Measurements from ENCODE around the gene TNFRSF4. TPM values are rescaled to one million over a fixed set of nuclear protein-coding genes. Genes with fewer than 3 reads are reported as not detected.

Gene TNFRSF4
- total and polyA plus RNA-seq, 4 donors, result 0.20 to 1.5 (median 1.1) TPM

DNA sequence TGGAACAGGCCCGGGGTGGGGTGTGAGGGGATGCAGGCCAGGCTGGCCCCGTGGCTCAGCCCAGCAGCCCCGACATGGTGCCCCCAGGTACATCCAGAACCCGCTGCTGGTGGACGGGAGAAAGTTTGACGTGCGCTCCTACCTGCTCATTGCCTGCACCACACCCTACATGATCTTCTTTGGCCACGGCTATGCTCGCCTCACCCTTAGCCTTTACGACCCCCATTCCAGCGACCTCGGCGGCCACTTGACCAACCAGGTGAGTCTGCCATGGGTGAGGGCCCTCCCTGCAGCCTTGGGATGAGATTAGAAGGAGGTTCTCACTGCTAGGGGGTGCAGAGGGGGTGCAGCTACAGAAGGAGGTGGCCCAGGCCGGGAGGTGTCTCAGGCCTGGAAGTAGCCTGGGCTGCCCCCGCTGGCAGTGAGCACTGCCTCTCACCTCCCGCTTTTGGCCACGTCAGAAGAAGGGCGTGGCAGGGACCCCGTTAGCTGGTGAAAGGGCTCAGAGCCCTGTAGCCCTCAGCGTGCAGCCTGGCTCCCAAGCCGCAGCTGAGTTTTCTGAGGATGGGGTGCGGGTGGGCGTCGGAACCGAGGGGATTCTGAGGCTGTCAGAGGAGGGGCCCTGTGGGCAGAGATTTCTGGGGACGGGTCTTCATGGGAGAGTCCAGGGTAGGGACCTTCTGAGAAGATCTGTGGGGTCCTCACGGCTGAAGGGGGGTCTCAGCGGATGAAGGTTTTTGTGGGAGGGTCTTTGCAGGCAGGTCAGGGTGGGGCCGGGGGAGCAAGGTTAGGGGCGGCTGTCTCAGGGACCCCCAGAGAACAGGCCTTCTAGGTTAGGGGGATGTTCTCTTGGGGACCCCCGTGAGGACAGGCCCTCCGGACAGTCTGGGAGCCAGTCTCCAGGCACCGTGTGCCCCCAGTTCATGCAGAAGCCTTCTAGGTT is 29.8 kb downstream of the TNFRSF4 start:
- Histone ChIP-seq H3K36me3 (ENCODE audit: control insufficient read depth, insufficient read depth, low read length) (peaks cover 14% of the 10 kb centered on the region), H3K4me1 (ENCODE audit: control insufficient read depth, insufficient read depth, low read length) (peaks cover 14% of the 10 kb centered on the region), H3K27ac (ENCODE audit: low read depth, low read length) (no peak overlapping the region), H3K4me3 (ENCODE audit: low read depth, low read length) (no peak overlapping the region), H3K9me3 (ENCODE audit: control insufficient read depth, insufficient read depth, low read length) (no peaks in the 10 kb centered on the region), H3K27me3 (ENCODE audit: control insufficient read depth, insufficient read depth, low read length) (no peaks in the 10 kb centered on the region)
- DNase-seq (ENCODE audit: low read depth in 4 of 6, low spot score in 6 of 6), result no peak
- WGBS (ENCODE audit: insufficient coverage), result 80% methylated on average over 18 of the region's 33 CpGs

GRCh38 chr1:1183221-1183747 is 30.7 kb downstream of the TNFRSF4 start:
- Histone ChIP-seq H3K27ac (ENCODE audit: low read depth, low read length) (no peak overlapping the region), H3K4me1 (ENCODE audit: control insufficient read depth, insufficient read depth, low read length) (peaks cover 14% of the 10 kb centered on the region), H3K36me3 (ENCODE audit: control insufficient read depth, insufficient read depth, low read length) (peaks cover 18% of the 10 kb centered on the region), H3K4me3 (ENCODE audit: low read depth, low read length) (no peak overlapping the region), H3K27me3 (ENCODE audit: control insufficient read depth, insufficient read depth, low read length) (no peaks in the 10 kb centered on the region), H3K9me3 (ENCODE audit: control insufficient read depth, insufficient read depth, low read length) (no peaks in the 10 kb centered on the region)
- DNase-seq (ENCODE audit: low read depth in 4 of 6, low spot score in 6 of 6), result no peak
- 76% methylated on average over 21 of the region's 21 CpGs for WGBS (ENCODE audit: insufficient coverage)

DNA sequence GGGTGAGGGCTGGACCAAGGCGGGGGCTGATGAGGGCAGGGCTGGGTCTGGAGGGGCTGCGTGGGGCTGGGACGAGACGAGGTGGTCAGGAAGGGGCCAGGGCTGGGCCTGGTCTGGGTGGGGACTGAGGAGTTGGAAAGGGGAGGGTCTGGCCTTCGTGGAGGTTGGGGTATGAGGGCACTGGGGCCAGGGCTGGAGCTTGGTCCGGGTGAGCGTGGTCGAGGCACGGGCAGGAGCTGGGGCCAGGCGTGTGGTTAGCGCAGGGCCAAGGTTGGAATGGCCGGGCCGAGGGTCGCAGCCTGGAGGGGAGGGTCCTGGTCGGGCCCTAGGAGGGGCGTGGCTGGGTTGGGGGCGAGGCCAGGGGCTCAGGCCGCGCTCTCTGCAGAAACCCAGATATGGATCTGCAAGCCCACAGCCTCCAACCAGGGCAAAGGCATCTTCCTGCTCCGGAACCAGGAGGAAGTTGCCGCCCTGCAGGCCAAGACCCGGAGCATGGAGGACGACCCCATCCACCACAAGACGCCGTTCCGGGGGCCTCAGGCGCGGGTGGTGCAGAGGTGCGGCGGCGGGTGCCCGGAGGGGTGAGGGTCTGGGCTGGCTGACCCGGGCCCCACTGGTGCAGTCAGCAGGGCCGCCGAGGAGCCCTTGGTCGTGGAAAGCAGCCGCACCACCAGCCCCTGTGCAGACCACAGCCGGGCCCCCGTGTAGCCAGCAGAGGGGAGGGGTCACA is 31.3 kb downstream of the TNFRSF4 start:
- 72% methylated on average over 39 of the region's 39 CpGs for WGBS (ENCODE audit: insufficient coverage)
- Histone ChIP-seq H3K27me3 (ENCODE audit: control insufficient read depth, insufficient read depth, low read length) (no peaks in the 10 kb centered on the region), H3K27ac (ENCODE audit: low read depth, low read length) (no peak overlapping the region), H3K4me3 (ENCODE audit: low read depth, low read length) (no peak overlapping the region), H3K36me3 (ENCODE audit: control insufficient read depth, insufficient read depth, low read length) (peaks cover 21% of the 10 kb centered on the region), H3K9me3 (ENCODE audit: control insufficient read depth, insufficient read depth, low read length) (no peaks in the 10 kb centered on the region), H3K4me1 (ENCODE audit: control insufficient read depth, insufficient read depth, low read length) (peaks cover 14% of the 10 kb centered on the region)
- no peak for DNase-seq (ENCODE audit: low read depth in 4 of 6, low spot score in 6 of 6)

DNA sequence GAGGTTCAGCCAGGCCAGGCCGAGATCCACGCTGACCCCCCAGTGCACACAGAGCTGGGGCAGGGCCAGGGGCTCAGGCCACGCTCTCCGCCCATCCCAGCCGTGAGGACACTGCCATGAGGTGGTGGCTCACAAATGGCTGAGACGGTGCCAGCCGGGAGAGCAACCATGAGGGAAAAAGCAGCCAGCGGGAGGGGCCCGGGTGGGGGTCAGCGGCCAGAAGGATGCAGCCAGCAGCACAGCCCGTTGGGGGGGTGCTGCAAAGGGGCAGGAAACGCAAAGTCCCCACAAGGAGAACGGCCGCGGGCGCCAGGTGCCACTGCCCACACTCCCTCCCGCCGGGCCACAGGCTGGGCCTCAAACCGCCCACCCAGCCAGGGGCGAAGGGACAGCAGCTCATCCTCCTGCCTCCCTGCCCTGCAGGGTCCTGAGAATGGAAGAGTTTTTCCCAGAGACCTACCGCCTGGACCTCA is 32.0 kb downstream of the TNFRSF4 start:
- DNase-seq (ENCODE audit: low read depth in 4 of 6, low spot score in 6 of 6), result no peak
- peaks cover 14% of the 10 kb centered on the region for H3K4me1 ChIP-seq (ENCODE audit: control insufficient read depth, insufficient read depth, low read length)
- WGBS (ENCODE audit: insufficient coverage), result 79% methylated on average over 17 of the region's 21 CpGs
- H3K4me3 ChIP-seq (ENCODE audit: low read depth, low read length), result no peak overlapping the region
- no peak overlapping the region for H3K27ac ChIP-seq (ENCODE audit: low read depth, low read length)
- H3K36me3 ChIP-seq (ENCODE audit: control insufficient read depth, insufficient read depth, low read length), result peaks cover 21% of the 10 kb centered on the region
- no peaks in the 10 kb centered on the region for H3K27me3 ChIP-seq (ENCODE audit: control insufficient read depth, insufficient read depth, low read length)
- H3K9me3 ChIP-seq (ENCODE audit: control insufficient read depth, insufficient read depth, low read length), result no peaks in the 10 kb centered on the region

DNA sequence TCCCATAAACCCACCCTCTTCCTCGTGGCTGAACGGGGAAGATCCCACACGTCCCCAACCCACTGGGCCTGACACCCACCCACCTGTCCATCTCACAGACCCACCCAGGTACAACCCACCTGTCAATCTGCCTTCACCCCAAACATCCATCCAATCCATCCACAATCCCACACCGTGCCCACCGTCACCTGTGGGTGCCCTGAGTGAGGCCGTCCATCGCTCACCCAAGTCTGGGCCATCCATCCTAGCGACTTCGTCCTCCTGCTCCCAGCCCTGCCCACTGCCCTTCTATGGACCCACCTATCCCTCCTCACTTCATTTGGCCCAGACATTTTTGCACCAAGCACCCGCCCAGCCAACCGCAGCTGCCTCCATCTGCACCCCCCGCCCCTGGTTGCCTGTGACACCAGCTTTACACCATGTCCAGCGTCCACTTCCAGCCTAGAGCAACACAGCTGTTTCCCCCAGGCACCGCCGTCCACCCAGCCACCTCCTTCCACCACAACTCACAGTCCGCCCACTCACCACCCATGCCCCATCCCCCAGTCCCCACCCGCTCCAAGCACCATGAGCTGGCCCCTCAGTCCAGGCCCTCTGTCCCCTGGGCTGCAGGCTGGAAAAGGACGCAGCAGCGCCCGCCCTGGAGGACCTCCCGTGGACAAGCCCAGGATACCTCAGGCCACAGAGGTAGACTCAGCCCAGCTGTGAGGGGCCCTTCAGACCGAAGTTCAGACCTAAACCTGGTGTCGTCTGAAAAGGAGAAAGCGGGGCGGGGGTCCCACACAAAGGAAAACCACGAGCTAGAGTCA is 32.6 kb downstream of the TNFRSF4 start:
- Histone ChIP-seq H3K9me3 (ENCODE audit: control insufficient read depth, insufficient read depth, low read length) (no peaks in the 10 kb centered on the region), H3K4me1 (ENCODE audit: control insufficient read depth, insufficient read depth, low read length) (peaks cover 14% of the 10 kb centered on the region), H3K27ac (ENCODE audit: low read depth, low read length) (no peak overlapping the region), H3K27me3 (ENCODE audit: control insufficient read depth, insufficient read depth, low read length) (peaks cover 1% of the 10 kb centered on the region), H3K4me3 (ENCODE audit: low read depth, low read length) (no peak overlapping the region), H3K36me3 (ENCODE audit: control insufficient read depth, insufficient read depth, low read length) (peaks cover 21% of the 10 kb centered on the region)
- 88% methylated on average over 26 of the region's 26 CpGs for WGBS (ENCODE audit: insufficient coverage)
- no peak for DNase-seq (ENCODE audit: low read depth in 4 of 6, low spot score in 6 of 6)

- DNase-seq (ENCODE audit: low read depth in 4 of 6, low spot score in 6 of 6), result no peak
- Histone ChIP-seq H3K27me3 (ENCODE audit: control insufficient read depth, insufficient read depth, low read length) (peaks cover 9% of the 10 kb centered on the region), H3K4me3 (ENCODE audit: low read depth, low read length) (no peak overlapping the region), H3K36me3 (ENCODE audit: control insufficient read depth, insufficient read depth, low read length) (peaks cover 21% of the 10 kb centered on the region), H3K9me3 (ENCODE audit: control insufficient read depth, insufficient read depth, low read length) (no peaks in the 10 kb centered on the region), H3K27ac (ENCODE audit: low read depth, low read length) (no peak overlapping the region), H3K4me1 (ENCODE audit: control insufficient read depth, insufficient read depth, low read length) (peaks cover 9% of the 10 kb centered on the region)
- 72% methylated on average over 42 of the region's 51 CpGs for WGBS (ENCODE audit: insufficient coverage)
These were observed 33.7 kb downstream of the TNFRSF4 start for GRCh38 chr1:1179983-1180861.

DNA sequence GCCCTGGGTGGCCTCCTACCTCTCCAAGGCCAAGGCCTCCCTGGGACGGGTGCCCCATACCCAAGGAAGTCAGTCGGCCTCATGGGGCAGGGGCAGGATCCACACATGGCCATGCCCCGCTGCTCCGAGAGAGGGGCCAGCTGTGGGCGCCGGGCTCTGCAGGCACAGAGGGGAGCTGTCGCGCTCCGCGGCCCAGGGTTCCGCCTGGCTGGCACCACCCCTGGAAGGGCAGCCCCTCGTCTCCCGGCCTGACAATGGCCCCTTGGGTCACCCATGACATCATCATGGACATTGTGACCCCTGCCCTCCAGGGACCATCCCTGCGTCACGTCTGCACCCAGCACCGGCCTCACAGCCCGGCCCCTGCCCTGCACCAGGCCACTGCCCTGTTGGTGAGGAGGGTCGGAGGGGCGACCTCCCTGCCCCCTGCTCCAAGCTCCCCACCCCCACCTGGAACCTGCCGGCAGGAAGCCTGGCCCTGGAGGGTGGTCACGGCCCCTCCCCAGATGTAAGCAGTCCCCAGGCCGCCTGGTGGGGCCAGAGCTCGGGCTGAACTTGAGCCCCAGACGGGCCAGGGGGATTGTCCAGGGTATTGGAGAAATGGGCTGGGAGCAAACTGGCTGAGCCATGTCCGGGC is 34.5 kb downstream of the TNFRSF4 start:
- peaks cover 4% of the 10 kb centered on the region for H3K4me1 ChIP-seq (ENCODE audit: control insufficient read depth, insufficient read depth, low read length)
- no peaks in the 10 kb centered on the region for H3K9me3 ChIP-seq (ENCODE audit: control insufficient read depth, insufficient read depth, low read length)
- DNase-seq (ENCODE audit: low read depth in 4 of 6, low spot score in 6 of 6), result no peak
- peaks cover 19% of the 10 kb centered on the region for H3K36me3 ChIP-seq (ENCODE audit: control insufficient read depth, insufficient read depth, low read length)
- H3K27me3 ChIP-seq (ENCODE audit: control insufficient read depth, insufficient read depth, low read length), result peaks cover 9% of the 10 kb centered on the region
- 80% methylated on average over 22 of the region's 25 CpGs for WGBS (ENCODE audit: insufficient coverage)
- no peak overlapping the region for H3K27ac ChIP-seq (ENCODE audit: low read depth, low read length)
- H3K4me3 ChIP-seq (ENCODE audit: low read depth, low read length), result no peak overlapping the region

DNA sequence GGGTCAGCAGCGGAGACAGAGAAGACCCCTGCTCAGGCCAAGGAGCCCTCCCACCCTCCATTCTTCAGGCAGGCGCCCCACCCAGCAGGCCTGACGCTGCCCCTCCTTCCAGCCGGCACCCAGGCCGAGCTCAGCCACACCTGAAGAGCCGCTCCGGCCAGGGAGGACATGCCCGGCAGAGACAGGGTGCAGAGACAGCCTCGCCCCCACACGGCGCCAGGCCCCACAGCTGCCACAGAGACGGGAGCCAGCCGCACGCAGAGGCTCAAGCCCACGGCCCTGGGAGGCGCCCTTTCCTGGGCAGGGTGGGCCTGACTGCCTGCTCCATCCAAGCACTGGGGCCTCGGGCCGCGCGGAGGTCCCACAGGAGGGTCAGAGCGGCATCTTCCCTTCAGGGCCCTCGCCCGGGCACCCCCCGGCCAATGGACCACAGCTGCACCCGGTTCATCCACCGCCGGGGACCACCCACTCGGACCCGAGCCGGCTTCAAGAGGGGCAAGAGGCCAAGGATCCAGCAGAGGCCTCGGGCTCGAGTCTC is 35.1 kb downstream of the TNFRSF4 start:
- DNase-seq (ENCODE audit: low read depth in 4 of 6, low spot score in 6 of 6), result no peak
- H3K4me1 ChIP-seq (ENCODE audit: control insufficient read depth, insufficient read depth, low read length), result peaks cover 7% of the 10 kb centered on the region
- no peaks in the 10 kb centered on the region for H3K9me3 ChIP-seq (ENCODE audit: control insufficient read depth, insufficient read depth, low read length)
- peaks cover 13% of the 10 kb centered on the region for H3K27me3 ChIP-seq (ENCODE audit: control insufficient read depth, insufficient read depth, low read length)
- peaks cover 19% of the 10 kb centered on the region for H3K36me3 ChIP-seq (ENCODE audit: control insufficient read depth, insufficient read depth, low read length)
- no peak overlapping the region for H3K27ac ChIP-seq (ENCODE audit: low read depth, low read length)
- 91% methylated on average over 32 of the region's 32 CpGs for WGBS (ENCODE audit: insufficient coverage)
- no peak overlapping the region for H3K4me3 ChIP-seq (ENCODE audit: low read depth, low read length)
